Esophagus (tissue), 2 donors: Measurements from ENCODE around the gene ERLEC1. TPM values are rescaled to one million over a fixed set of nuclear protein-coding genes. Genes with fewer than 3 reads are reported as not detected.

Experiments used
- H3K27ac ChIP-seq, 2 donors: one replicate each; pipeline ENCODE4 v1.5.1; 2013; ENCODE audit warnings: low read depth in 2 of 2, mild to moderate bottlenecking in 2 of 2, inconsistent platforms in 1 of 2, low read length in 1 of 2, moderate library complexity in 1 of 2
- H3K27me3 ChIP-seq, 2 donors: one replicate each; pipeline ENCODE4 v1.6.1; 2013; ENCODE audit warnings: low read length in 2 of 2, control low read depth in 1 of 2, mild to moderate bottlenecking in 1 of 2; ENCODE audit not compliant: insufficient read depth in 2 of 2, control insufficient read depth in 1 of 2
- H3K36me3 ChIP-seq, 2 donors: one replicate each; pipeline ENCODE4 v1.6.1; 2013; ENCODE audit warnings: low read length in 1 of 2; ENCODE audit not compliant: control insufficient read depth in 2 of 2, insufficient read depth in 2 of 2
- H3K4me1 ChIP-seq, 2 donors: one replicate each; pipeline ENCODE4 v1.6.1; 2013; ENCODE audit warnings: low read length in 1 of 2; ENCODE audit not compliant: control insufficient read depth in 2 of 2, insufficient read depth in 2 of 2
- H3K4me3 ChIP-seq, 2 donors: one replicate each; pipeline ENCODE4 v1.5.1; 2013; ENCODE audit warnings: low read length in 2 of 2, mild to moderate bottlenecking in 2 of 2, low read depth in 1 of 2, moderate library complexity in 1 of 2
- H3K9me3 ChIP-seq, 2 donors: one replicate each; pipeline ENCODE4 v1.6.1; 2013; ENCODE audit warnings: mild to moderate bottlenecking in 2 of 2, low read depth in 1 of 2, low read length in 1 of 2, moderate library complexity in 1 of 2; ENCODE audit not compliant: control insufficient read depth in 2 of 2, insufficient read depth in 1 of 2
- WGBS, 2 donors: extraction: QIAGEN DNeasy Blood & Tissue Kit; methylation state at CpG; one replicate each; pipeline ENCODE4 v1.1.7; 2013; 5-methylcytosine and 5-hydroxymethylcytosine counted together
- polyA plus RNA-seq, 2 donors: library from polyadenylated mRNA; stranded (reverse); fragments of 200-250 nt; gene quantifications; one replicate each; pipeline ENCODE4 v1.2.3, GENCODE V29; 2013
- donor health status: healthy with polysubstance abuse.
- donor health status: Bipolar disorder and iron deficiency.

The ERLEC1 gene
- polyA plus RNA-seq, 2 donors, result 10.8 to 18.9 TPM

DNA sequence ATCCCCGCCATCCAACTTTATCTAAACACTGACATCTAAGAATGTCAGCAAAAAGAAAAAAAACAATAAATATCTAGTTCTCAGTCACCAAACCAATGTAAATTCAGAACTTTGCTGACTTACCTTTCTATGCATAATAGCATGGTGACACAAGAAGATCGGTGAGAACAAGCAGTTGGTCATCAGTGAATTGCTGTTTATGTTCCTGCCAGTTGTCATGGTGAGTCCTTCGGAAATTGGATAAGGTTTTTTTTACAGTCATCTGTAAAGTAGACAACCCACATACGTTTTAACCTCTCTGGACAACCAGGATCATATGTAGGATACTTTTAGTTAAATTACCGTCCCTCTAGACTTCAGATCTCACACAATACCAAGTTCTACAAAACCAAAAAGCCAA is 79.1 kb downstream of the ERLEC1 start:
- Histone ChIP-seq H3K9me3 (no peaks in the 10 kb centered on the region), H3K27me3 (no peaks in the 10 kb centered on the region), H3K36me3 (peaks cover 0 to 3% of the 10 kb centered on the region in 2 donors), H3K4me1 (no peaks in the 10 kb centered on the region), H3K4me3 (no peak overlapping the region), H3K27ac (no peak overlapping the region)
- 85 to 86% methylated on average over 5 of the region's 5 CpGs for WGBS, 2 donors

DNA sequence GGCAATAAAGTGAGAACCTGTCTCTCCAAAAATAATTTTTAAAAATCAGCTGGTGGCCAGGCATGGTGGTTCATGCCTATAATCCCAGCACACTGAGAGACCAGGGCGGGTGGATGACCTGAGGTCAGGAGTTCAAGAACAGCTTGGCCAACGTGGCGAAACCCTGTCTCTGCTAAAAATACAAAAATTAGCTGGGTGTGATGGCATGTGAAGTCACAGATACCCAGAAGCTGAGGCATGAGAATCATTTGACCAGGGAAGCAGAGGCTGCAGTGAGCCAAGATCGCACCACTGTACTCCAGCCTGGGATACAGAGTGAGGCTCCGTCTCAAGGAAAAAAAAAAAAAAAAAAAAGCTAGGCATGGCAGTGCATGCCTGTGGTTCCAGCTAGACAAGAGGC is 80.3 kb downstream of the ERLEC1 start:
- Histone ChIP-seq H3K27me3 (no peaks in the 10 kb centered on the region), H3K27ac (no peak overlapping the region), H3K9me3 (no peaks in the 10 kb centered on the region), H3K4me1 (no peaks in the 10 kb centered on the region), H3K4me3 (no peak overlapping the region), H3K36me3 (peaks cover 0 to 3% of the 10 kb centered on the region in 2 donors)
- WGBS, 2 donors, result 92 to 94% methylated on average over 5 of the region's 5 CpGs

DNA sequence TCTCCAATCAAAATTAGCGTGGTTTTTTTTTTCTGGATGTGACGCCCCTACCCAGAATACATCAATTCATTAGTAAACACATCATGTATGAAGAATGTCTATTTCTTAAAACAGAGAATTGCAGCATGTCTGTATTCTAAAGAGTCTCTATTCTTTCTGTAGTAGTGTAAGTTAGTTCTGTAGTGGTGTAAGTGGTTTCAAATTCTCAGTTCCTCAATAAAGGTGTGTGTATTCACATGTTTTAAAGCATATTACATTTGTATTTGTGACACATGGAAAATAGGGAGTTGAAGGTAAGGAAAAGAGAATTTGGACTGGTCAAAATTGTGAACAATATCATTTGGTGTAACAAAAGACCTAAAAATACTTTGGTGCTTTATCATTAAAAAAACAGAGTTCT is 80.9 kb downstream of the ERLEC1 start:
- Histone ChIP-seq H3K27ac (no peak overlapping the region), H3K36me3 (peaks cover 0 to 3% of the 10 kb centered on the region in 2 donors)
- 97 to 99% methylated on average over 2 of the region's 2 CpGs for WGBS, 2 donors

More for the DNA sequence above, 80.9 kb downstream of the ERLEC1 start:
- no peaks in the 10 kb centered on the region for H3K4me1 ChIP-seq
- no peaks in the 10 kb centered on the region for H3K9me3 ChIP-seq
- H3K27me3 ChIP-seq, result no peaks in the 10 kb centered on the region
- H3K4me3 ChIP-seq, result no peak overlapping the region

Other genes with a start within 250 kb of the ERLEC1 start
- gene CHAC2, start 19.2 kb upstream of the ERLEC1 start, polyA plus RNA-seq, result 1 to 10 TPM; 4.1 to 6.2 TPM
- gene ASB3, start 91 bp upstream of the ERLEC1 start, polyA plus RNA-seq, result 1 to 10 TPM; 5.8 to 8.0 TPM
- under 1 TPM; 0.71 to 0.84 TPM for gene GPR75, start 72.9 kb downstream of the ERLEC1 start, polyA plus RNA-seq
- 10 to 100 TPM; 18.9 to 20.4 TPM for gene PSME4, start 183.9 kb downstream of the ERLEC1 start, polyA plus RNA-seq